HCT116 (cell line): ENCODE data around the gene PREP. TPM values are rescaled to one million over a fixed set of nuclear protein-coding genes. Genes with fewer than 3 reads are reported as not detected.

Source experiments
- ATAC-seq: fragments of 200-7000 bp; cut with Tn5 transposase; 2 replicates; pipeline ENCODE4 v1.9.1; 2020; ENCODE audit warnings: mild to moderate bottlenecking, moderate library complexity
- BruUV-seq: library from RNA; stranded (reverse); fragments of 400-500 nt; replicated peaks from 2 replicates; lab custom pipeline; 2021; lab: Mats Ljungman, UMichigan
- CTCF ChIA-PET: fragments of 300-600 bp; sonication (Branson Sonifier 250); formaldehyde crosslinking; loops from one replicate; lab custom pipeline; 2021; ENCODE audit warnings: antibody characterized with exemption; lab: Charles Lee
- POLR2A ChIA-PET: fragments of 300-600, 350-600 bp; sonication (Branson Sonifier 250); formaldehyde crosslinking; loops from one replicate; lab custom pipeline; 2021; ENCODE audit warnings: antibody characterized with exemption; lab: Charles Lee
- RAD21 ChIA-PET, 2 experiments: fragments of 300-600 bp; sonication (Branson Sonifier 250); formaldehyde crosslinking; loops; one replicate each; lab custom pipeline; 2023; ENCODE audit warnings: low total read pairs in 2 of 2; ENCODE audit not compliant: uncharacterized antibody in 2 of 2, unreplicated experiment in 2 of 2, low non-redundant PET in 1 of 2; lab: Charles Lee
- DNase-seq: peaks from one replicate; pipeline ENCODE4 v3.0.0-alpha.2; 2010; ENCODE audit warnings: low read depth, low spot score
- H2AFZ ChIP-seq: fragments of 200-600 bp; shearing (Covaris generic), sonication (generic); 2 replicates; pipeline ENCODE4 v1.6.1; 2017; ENCODE audit warnings: low read depth, mixed run types, mixed read lengths, antibody characterized with exemption, low read length; ENCODE audit not compliant: poor library complexity, severe bottlenecking
- H3K27ac ChIP-seq: 2 replicates; pipeline ENCODE4 v1.5.1; 2012; ENCODE audit warnings: low read depth, low read length
- H3K27me3 ChIP-seq: fragments of 200-600 bp; sonication (generic); 2 replicates; pipeline ENCODE4 v1.6.1; 2016; ENCODE audit warnings: mixed run types, low read length, mixed read lengths; ENCODE audit not compliant: insufficient read depth
- H3K36me3 ChIP-seq, 2 experiments: fragments of 200-500 bp in 1 of 2; fragments of 200-600 bp in 1 of 2; sonication (Bioruptor generic) in 1 of 2; sonication (generic) in 1 of 2; 2 replicates each; pipeline versions ENCODE4 v1.5.1 to v1.6.1; 2014 to 2016; ENCODE audit warnings: low read length in 2 of 2, inconsistent platforms in 1 of 2, mixed read lengths in 1 of 2, mixed run types in 1 of 2; ENCODE audit not compliant: insufficient read depth in 2 of 2, control insufficient read depth in 1 of 2
- H3K4me1 ChIP-seq, 2 experiments: fragments of 200-600 bp in 1 of 2; sonication (generic) in 1 of 2; 2 replicates each; pipeline versions ENCODE4 v1.5.1 to v1.6.1; 2012 to 2017; ENCODE audit warnings: low read length in 2 of 2, inconsistent platforms in 1 of 2, mild to moderate bottlenecking in 1 of 2, mixed read lengths in 1 of 2, mixed run types in 1 of 2, moderate library complexity in 1 of 2; ENCODE audit not compliant: insufficient read depth in 2 of 2, control insufficient read depth in 1 of 2
- H3K4me2 ChIP-seq: fragments of 200-600 bp; sonication (generic); 2 replicates; pipeline ENCODE4 v1.6.1; 2017; ENCODE audit warnings: mixed run types, low read length, mixed read lengths
- H3K4me3 ChIP-seq, 2 experiments: fragments of 200-600 bp in 1 of 2; sonication (generic) in 1 of 2; replicated peaks in 1 of 2; 2 replicates each; pipeline ENCODE4 v1.5.1; 2011 to 2016; ENCODE audit warnings: low read length in 2 of 2, control low read depth in 1 of 2, low read depth in 1 of 2, mild to moderate bottlenecking in 1 of 2, mixed read lengths in 1 of 2, mixed run types in 1 of 2
- H3K79me2 ChIP-seq: fragments of 200-600 bp; sonication (generic); 2 replicates; pipeline ENCODE4 v1.6.1; 2017; ENCODE audit warnings: mild to moderate bottlenecking, mixed run types, low read length, moderate library complexity, mixed read lengths; ENCODE audit not compliant: insufficient read depth
- H3K9ac ChIP-seq: fragments of 200-600 bp; sonication (generic); 2 replicates; pipeline ENCODE4 v1.6.1; 2016; ENCODE audit warnings: low read length, mixed read lengths
- H3K9me2 ChIP-seq: fragments of 200-600 bp; sonication (generic), shearing (Covaris generic); 2 replicates; pipeline ENCODE4 v1.6.1; 2017; ENCODE audit warnings: mixed run types, mild to moderate bottlenecking, moderate library complexity; ENCODE audit not compliant: insufficient read depth
- H3K9me3 ChIP-seq, 2 experiments: fragments of 200-500 bp in 1 of 2; fragments of 200-600 bp in 1 of 2; sonication (Bioruptor generic) in 1 of 2; sonication (generic) in 1 of 2; 2 replicates each; pipeline ENCODE4 v1.6.1; 2014 to 2017; ENCODE audit warnings: low read length in 2 of 2, mixed read lengths in 2 of 2, inconsistent platforms in 1 of 2, low read depth in 1 of 2, mild to moderate bottlenecking in 1 of 2, mixed run types in 1 of 2, moderate library complexity in 1 of 2; ENCODE audit not compliant: control insufficient read depth in 1 of 2, insufficient read depth in 1 of 2
- H4K20me1 ChIP-seq: fragments of 200-600 bp; sonication (generic), shearing (Covaris generic); 2 replicates; pipeline ENCODE4 v1.6.1; 2017; ENCODE audit warnings: mixed run types, mild to moderate bottlenecking, moderate library complexity; ENCODE audit not compliant: insufficient read depth
- CEBPB ChIP-seq: IDR thresholded peaks from 2 replicates; pipeline ENCODE4 v1.6.1; 2012; ENCODE audit warnings: low read depth
- ELF1 ChIP-seq: IDR thresholded peaks from 2 replicates; pipeline ENCODE4 v1.6.1; 2012; ENCODE audit warnings: low read depth, borderline replicate concordance
- EZH2 ChIP-seq: fragments of 200-600 bp; sonication (generic); IDR thresholded peaks from 2 replicates; pipeline ENCODE4 v1.6.1; 2017; ENCODE audit warnings: antibody characterized with exemption, mixed run types
- EZH2phosphoT487 ChIP-seq: fragments of 200-600 bp; IDR thresholded peaks from 2 replicates; pipeline ENCODE4 v1.6.1; 2018; ENCODE audit warnings: antibody characterized with exemption, borderline replicate concordance
- FOSL1 ChIP-seq: IDR thresholded peaks from 2 replicates; pipeline ENCODE4 v1.6.1; 2012; ENCODE audit warnings: low read depth
- JUND ChIP-seq: IDR thresholded peaks from 2 replicates; pipeline ENCODE4 v1.6.1; 2012
- POLR2A ChIP-seq: IDR thresholded peaks from 2 replicates; pipeline ENCODE4 v1.7.0; 2011; ENCODE audit warnings: borderline replicate concordance; ENCODE audit not compliant: insufficient read depth, insufficient read length; ENCODE audit errors: extremely low read depth
- POLR2AphosphoS5 ChIP-seq: IDR thresholded peaks from 2 replicates; pipeline ENCODE4 v1.6.1; 2011; ENCODE audit warnings: mild to moderate bottlenecking, low read depth, low read length, moderate library complexity
- RAD21 ChIP-seq: IDR thresholded peaks from 2 replicates; pipeline ENCODE4 v1.6.1; 2012; ENCODE audit warnings: low read depth, mild to moderate bottlenecking
- SIN3A ChIP-seq: IDR thresholded peaks from 2 replicates; pipeline ENCODE4 v1.6.1; 2012; ENCODE audit warnings: low read depth
- SP1 ChIP-seq: IDR thresholded peaks from 2 replicates; pipeline ENCODE4 v1.6.1; 2012; ENCODE audit warnings: low read depth
- SRF ChIP-seq: IDR thresholded peaks from 2 replicates; pipeline ENCODE4 v1.6.1; 2012; ENCODE audit warnings: low read depth
- TCF7L2 ChIP-seq: IDR thresholded peaks from 2 replicates; pipeline ENCODE4 v1.7.0; 2011; ENCODE audit warnings: borderline replicate concordance, inconsistent platforms; ENCODE audit not compliant: insufficient read depth, insufficient read length; ENCODE audit errors: extremely low read depth
- YY1 ChIP-seq: IDR thresholded peaks from 2 replicates; pipeline ENCODE4 v1.6.1; 2011; ENCODE audit warnings: low read length, low read depth, moderate library complexity, mild to moderate bottlenecking; ENCODE audit not compliant: insufficient replicate concordance; ENCODE audit errors: extremely low read depth
- ZFX ChIP-seq: fragments of 450-650 bp; IDR thresholded peaks from 2 replicates; pipeline ENCODE4 v1.6.1; 2017
- ZNF274 ChIP-seq: fragments of 200-500 bp; sonication (Bioruptor generic); IDR thresholded peaks from 2 replicates; pipeline ENCODE4 v1.6.1; 2014; ENCODE audit warnings: mild to moderate bottlenecking, low read depth, low read length, inconsistent platforms
- intact Hi-C: fragments of 100-400 bp; cut with micrococcal nuclease; formaldehyde crosslinking; loops from 2 replicates; pipeline ENCODE4 v1.10.0; 2022
- total RNA-seq: library from RNA; stranded (reverse); gene quantifications from one replicate; pipeline ENCODE4 v1.2.1, GENCODE V29; 2021; ENCODE audit not compliant: unreplicated experiment
- TF ChIP-seq, protein P1 (sequence below): IDR thresholded peaks from 2 replicates; pipeline ENCODE4 v1.6.1; 2012
- TF ChIP-seq, protein P2 (sequence below): IDR thresholded peaks from 2 replicates; pipeline ENCODE4 v1.6.1; 2012; ENCODE audit warnings: low read depth
- TF ChIP-seq, protein P3 (sequence below): IDR thresholded peaks from 2 replicates; pipeline ENCODE4 v1.6.1; 2012

The PREP gene
- total RNA-seq, 1 experiment from 2014 or later = 53.5 TPM

DNA sequence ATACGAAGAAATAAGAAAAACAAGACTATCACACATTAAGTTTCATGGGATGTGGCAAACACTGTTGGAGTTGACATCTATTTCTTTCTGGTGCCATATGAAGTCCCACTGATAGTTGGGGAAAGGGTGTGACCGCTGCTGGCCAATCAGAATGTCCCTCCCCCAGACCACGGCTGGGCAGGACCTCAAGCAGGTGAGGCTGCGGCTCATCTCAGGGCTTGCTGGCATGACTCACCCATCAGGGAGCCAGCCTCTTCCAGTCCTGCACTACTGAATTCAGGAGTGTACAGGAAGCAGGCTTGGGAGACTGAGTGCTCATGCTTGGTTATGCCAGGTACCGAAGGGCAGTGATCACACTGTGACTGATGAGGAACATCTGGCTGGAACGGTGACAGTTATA, 18.9 kb downstream of the PREP start:
- Histone ChIP-seq H3K4me3 (no peak overlapping the region), H4K20me1 (no peaks in the 10 kb centered on the region), H3K9ac (no peak overlapping the region), H3K27ac (no peak overlapping the region), H3K4me2 (peak overlapping the region; percentile 28), H3K9me2 (no peaks in the 10 kb centered on the region), H3K27me3 (no peaks in the 10 kb centered on the region), H3K4me1 (peaks cover 13 to 16% of the 10 kb centered on the region in 2 experiments), H3K79me2 (peaks cover 41% of the 10 kb centered on the region), H3K36me3 (no peaks in the 10 kb centered on the region; a peak in 1 of 4 replicates), H2AFZ (no peak overlapping the region), H3K9me3 (no peaks in the 10 kb centered on the region)
- no TSS peak for BruUV-seq
- TF ChIP-seq CEBPB = no peak
- TF ChIP-seq YY1 = no peak
- TF ChIP-seq, protein P1, sequence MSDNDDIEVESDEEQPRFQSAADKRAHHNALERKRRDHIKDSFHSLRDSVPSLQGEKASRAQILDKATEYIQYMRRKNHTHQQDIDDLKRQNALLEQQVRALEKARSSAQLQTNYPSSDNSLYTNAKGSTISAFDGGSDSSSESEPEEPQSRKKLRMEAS = 0 out of 2 replicates have a peak, but pooled peaks have one; percentile 22
- no peak for TF ChIP-seq SRF
- TF ChIP-seq EZH2 = no peak
- no peak for TF ChIP-seq EZH2phosphoT487
- no peak for TF ChIP-seq POLR2A
- peak; percentile 26; the same call in 1 of the 2 replicates for TF ChIP-seq FOSL1
- TF ChIP-seq JUND = peak; percentile 26; the same call in 1 of the 2 replicates
- DNase-seq = peak; percentile 43
- intact Hi-C loops = no loop called here
- ChIA-PET POLR2A (no interaction called here), RAD21 (no interaction called here), CTCF (no interaction called here)
- peak; percentile 100 for ATAC-seq

DNA sequence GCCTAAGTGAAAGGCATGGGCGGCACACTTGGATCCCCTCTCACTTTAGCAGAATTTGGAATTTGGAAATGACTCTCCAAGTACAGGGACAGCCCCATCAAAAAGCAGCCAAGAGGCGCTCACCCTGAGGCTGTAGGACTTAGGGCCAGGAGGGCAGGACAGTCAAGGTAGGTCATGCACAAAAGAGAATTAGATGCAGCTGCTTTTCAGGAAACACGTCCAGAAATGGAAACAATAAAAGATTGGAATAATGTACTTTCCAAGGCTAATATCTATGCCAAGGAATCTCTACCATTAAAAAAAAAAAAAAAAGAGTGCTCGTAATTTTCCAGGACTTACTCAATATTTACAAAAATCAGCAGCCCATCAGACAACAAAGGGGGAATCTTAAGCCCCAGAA, 19.9 kb downstream of the PREP start:
- no peaks in the 10 kb centered on the region for H3K9me3 ChIP-seq
- intact Hi-C loops = no loop called here
- CTCF ChIA-PET = no interaction called here
- DNase-seq = no peak
- no TSS peak for BruUV-seq
- no peak overlapping the region for H3K9ac ChIP-seq
- H3K79me2 ChIP-seq = peaks cover 47% of the 10 kb centered on the region
- H3K9me2 ChIP-seq = no peaks in the 10 kb centered on the region
- ATAC-seq = no peak
- H3K4me2 ChIP-seq = no peak overlapping the region
- H3K4me1 ChIP-seq = peaks cover 13 to 16% of the 10 kb centered on the region in 2 experiments
- POLR2A ChIA-PET = no interaction called here
- no peaks in the 10 kb centered on the region for H4K20me1 ChIP-seq
- no peaks in the 10 kb centered on the region; a peak in 1 of 4 replicates for H3K36me3 ChIP-seq
- H2AFZ ChIP-seq = no peak overlapping the region
- no peak overlapping the region for H3K27ac ChIP-seq
- RAD21 ChIA-PET = no interaction called here
- no peak overlapping the region for H3K4me3 ChIP-seq
- H3K27me3 ChIP-seq = no peaks in the 10 kb centered on the region
- TF ChIP-seq POLR2A = no peak
- TF ChIP-seq, protein P2, sequence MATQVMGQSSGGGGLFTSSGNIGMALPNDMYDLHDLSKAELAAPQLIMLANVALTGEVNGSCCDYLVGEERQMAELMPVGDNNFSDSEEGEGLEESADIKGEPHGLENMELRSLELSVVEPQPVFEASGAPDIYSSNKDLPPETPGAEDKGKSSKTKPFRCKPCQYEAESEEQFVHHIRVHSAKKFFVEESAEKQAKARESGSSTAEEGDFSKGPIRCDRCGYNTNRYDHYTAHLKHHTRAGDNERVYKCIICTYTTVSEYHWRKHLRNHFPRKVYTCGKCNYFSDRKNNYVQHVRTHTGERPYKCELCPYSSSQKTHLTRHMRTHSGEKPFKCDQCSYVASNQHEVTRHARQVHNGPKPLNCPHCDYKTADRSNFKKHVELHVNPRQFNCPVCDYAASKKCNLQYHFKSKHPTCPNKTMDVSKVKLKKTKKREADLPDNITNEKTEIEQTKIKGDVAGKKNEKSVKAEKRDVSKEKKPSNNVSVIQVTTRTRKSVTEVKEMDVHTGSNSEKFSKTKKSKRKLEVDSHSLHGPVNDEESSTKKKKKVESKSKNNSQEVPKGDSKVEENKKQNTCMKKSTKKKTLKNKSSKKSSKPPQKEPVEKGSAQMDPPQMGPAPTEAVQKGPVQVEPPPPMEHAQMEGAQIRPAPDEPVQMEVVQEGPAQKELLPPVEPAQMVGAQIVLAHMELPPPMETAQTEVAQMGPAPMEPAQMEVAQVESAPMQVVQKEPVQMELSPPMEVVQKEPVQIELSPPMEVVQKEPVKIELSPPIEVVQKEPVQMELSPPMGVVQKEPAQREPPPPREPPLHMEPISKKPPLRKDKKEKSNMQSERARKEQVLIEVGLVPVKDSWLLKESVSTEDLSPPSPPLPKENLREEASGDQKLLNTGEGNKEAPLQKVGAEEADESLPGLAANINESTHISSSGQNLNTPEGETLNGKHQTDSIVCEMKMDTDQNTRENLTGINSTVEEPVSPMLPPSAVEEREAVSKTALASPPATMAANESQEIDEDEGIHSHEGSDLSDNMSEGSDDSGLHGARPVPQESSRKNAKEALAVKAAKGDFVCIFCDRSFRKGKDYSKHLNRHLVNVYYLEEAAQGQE = no peak
- TF ChIP-seq YY1 = no peak
- no peak for TF ChIP-seq CEBPB
- TF ChIP-seq ZNF274 = no peak
- no peak for TF ChIP-seq ELF1
- TF ChIP-seq EZH2phosphoT487 = no peak
- TF ChIP-seq SRF = no peak
- no peak for TF ChIP-seq EZH2
- no peak for TF ChIP-seq ZFX
- TF ChIP-seq, protein P3, sequence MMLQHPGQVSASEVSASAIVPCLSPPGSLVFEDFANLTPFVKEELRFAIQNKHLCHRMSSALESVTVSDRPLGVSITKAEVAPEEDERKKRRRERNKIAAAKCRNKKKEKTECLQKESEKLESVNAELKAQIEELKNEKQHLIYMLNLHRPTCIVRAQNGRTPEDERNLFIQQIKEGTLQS = no peak
- TF ChIP-seq SP1 = no peak
- no peak for TF ChIP-seq SIN3A
- TF ChIP-seq RAD21 = no peak
- no peak for TF ChIP-seq POLR2AphosphoS5
- TF ChIP-seq TCF7L2 = no peak
